ENCODE measurements around the gene FADS1. TPM values are rescaled to one million over a fixed set of nuclear protein-coding genes. Genes with fewer than 3 reads are reported as not detected.
A peak's percentile ranks its signal among the peaks of the same experiment; 100 is the strongest.

Gene FADS1
- total RNA-seq, 2 donors from 2014 or later: 39.0 to 52.9 TPM

GRCh38 chr11:61793083-61793828, 23.5 kb downstream of the FADS1 start:
- ATAC-seq (ENCODE audit: insufficient number of reproducible peaks, low FRiP score, low read depth) (no peak), DNase-seq (ENCODE audit: low spot score) (no peak)
- Histone ChIP-seq H3K4me3 (peak overlapping the region; percentile 83), H3K36me3 (peaks cover 25% of the 10 kb centered on the region), H3K9me3 (no peaks in the 10 kb centered on the region), H3K4me1 (ENCODE audit: control insufficient read depth in 1 of 2, low read depth in 2 of 2) (peaks cover 14 to 30% of the 10 kb centered on the region in 2 donors), H3K27me3 (replicated peaks; ENCODE audit: insufficient read depth) (no peaks in the 10 kb centered on the region), H3K27ac (peak overlapping the region; percentile 87 to 96)
- TF ChIP-seq, protein P1, sequence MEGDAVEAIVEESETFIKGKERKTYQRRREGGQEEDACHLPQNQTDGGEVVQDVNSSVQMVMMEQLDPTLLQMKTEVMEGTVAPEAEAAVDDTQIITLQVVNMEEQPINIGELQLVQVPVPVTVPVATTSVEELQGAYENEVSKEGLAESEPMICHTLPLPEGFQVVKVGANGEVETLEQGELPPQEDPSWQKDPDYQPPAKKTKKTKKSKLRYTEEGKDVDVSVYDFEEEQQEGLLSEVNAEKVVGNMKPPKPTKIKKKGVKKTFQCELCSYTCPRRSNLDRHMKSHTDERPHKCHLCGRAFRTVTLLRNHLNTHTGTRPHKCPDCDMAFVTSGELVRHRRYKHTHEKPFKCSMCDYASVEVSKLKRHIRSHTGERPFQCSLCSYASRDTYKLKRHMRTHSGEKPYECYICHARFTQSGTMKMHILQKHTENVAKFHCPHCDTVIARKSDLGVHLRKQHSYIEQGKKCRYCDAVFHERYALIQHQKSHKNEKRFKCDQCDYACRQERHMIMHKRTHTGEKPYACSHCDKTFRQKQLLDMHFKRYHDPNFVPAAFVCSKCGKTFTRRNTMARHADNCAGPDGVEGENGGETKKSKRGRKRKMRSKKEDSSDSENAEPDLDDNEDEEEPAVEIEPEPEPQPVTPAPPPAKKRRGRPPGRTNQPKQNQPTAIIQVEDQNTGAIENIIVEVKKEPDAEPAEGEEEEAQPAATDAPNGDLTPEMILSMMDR (IDR thresholded peaks at IDR 0.05): no peak

GRCh38 chr11:61792310-61793082, 24.3 kb downstream of the FADS1 start, which contains the start of the genes FEN1 and TMEM258:
FEN1 (plus strand) TSS chr11:61792911; CDS start chr11:61795362, 2,451 bp downstream.
TMEM258 (minus strand) TSS chr11:61792599; CDS start chr11:61792558, 41 bp downstream.
- Histone ChIP-seq H3K4me1 (ENCODE audit: control insufficient read depth in 1 of 2, low read depth in 2 of 2) (peaks cover 14 to 24% of the 10 kb centered on the region in 2 donors), H3K36me3 (peaks cover 32% of the 10 kb centered on the region), H3K4me3 (peak within 1 kb of the TSS; percentile 83), H3K27me3 (replicated peaks; ENCODE audit: insufficient read depth) (no peaks in the 10 kb centered on the region), H3K9me3 (no peaks in the 10 kb centered on the region), H3K27ac (peak within 1 kb of the TSS; percentile 87 to 96)
- peak; percentile 84 for ATAC-seq (ENCODE audit: insufficient number of reproducible peaks, low FRiP score, low read depth)
- TF ChIP-seq, protein P1 (IDR thresholded peaks at IDR 0.05): peak; percentile 30
- peak; percentile 61 for DNase-seq (ENCODE audit: low spot score)

DNA sequence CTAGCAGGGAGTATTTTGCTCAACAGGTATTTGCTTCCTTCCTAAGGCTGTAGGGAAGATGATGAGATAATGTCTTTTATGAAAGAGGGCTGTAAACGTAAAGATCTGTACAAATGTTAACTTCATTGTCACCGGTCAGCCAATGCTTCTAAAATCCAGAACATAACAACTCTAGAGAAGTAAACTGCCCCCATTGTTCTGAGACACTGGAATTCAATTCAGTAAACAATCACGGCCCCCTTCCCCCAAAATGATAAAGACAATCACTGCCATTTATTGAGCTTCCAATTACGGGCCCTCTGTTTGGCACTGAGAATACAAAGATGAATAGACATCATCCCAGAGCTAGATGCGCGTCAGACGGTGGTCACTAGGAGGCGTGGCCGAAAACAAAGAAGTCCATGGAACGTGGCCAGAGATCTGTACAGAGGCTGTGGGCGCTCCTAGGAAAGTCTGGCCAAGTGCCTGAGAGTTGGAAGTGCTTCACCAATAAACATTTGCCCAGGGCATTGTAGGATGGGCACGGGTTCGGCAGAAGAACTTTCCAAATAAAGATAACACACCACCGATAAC, 25.0 kb downstream of the FADS1 start:
- Histone ChIP-seq H3K27ac (peak overlapping the region; percentile 87 to 96), H3K27me3 (replicated peaks; ENCODE audit: insufficient read depth) (no peaks in the 10 kb centered on the region), H3K4me1 (ENCODE audit: control insufficient read depth in 1 of 2, low read depth in 2 of 2) (peaks cover 14 to 22% of the 10 kb centered on the region in 2 donors), H3K4me3 (peak overlapping the region; percentile 83), H3K36me3 (peaks cover 37% of the 10 kb centered on the region), H3K9me3 (no peaks in the 10 kb centered on the region)
- TF ChIP-seq, protein P1 (IDR thresholded peaks at IDR 0.05): no peak
- no peak for ATAC-seq (ENCODE audit: insufficient number of reproducible peaks, low FRiP score, low read depth)
- DNase-seq (ENCODE audit: low spot score): peak; percentile 54

DNA sequence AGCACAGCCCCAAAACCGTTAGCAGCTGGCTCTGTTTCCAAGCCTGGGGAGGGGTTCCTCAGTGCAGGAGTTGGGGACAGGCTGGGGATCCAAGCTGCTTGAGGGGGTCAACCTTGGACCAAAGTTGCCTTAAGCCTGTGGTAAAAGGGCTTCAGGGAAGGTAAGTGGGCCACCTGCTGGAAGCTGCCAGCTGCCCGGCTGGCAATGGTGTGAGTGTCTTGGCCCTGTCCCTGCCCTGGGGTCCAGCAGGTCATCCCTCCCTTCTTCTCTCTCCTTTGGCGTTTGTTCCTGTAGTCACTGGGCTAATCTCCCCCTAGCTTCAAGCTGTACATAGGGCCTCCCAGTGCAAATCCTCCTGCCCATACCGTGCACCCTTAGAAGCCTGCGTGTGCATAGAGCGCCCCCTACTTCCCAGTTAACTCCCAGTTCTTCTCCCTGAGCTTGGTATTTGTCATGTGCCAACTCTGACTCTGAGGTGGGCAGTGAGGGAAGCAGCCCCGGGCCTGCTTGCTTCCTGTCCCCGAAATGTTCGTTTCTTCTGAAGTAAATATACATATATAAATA, 28.8 kb downstream of the FADS1 start:
- Histone ChIP-seq H3K27me3 (replicated peaks; ENCODE audit: insufficient read depth) (no peaks in the 10 kb centered on the region), H3K36me3 (peaks cover 52% of the 10 kb centered on the region), H3K4me3 (no peak overlapping the region), H3K9me3 (no peaks in the 10 kb centered on the region), H3K4me1 (ENCODE audit: control insufficient read depth in 1 of 2, low read depth in 2 of 2) (peaks cover 8 to 12% of the 10 kb centered on the region in 2 donors), H3K27ac (no peak overlapping the region)
- ATAC-seq (ENCODE audit: insufficient number of reproducible peaks, low FRiP score, low read depth) (no peak), DNase-seq (ENCODE audit: low spot score) (no peak)
- TF ChIP-seq, protein P1 (IDR thresholded peaks at IDR 0.05): no peak

Data from thoracic aorta (tissue), 2 donors.